ENCODE results near the gene KMT2A. TPM values are rescaled to one million over a fixed set of nuclear protein-coding genes. Genes with fewer than 3 reads are reported as not detected.
"Not testable (repeated sequence)": the region's sequence is repeated elsewhere in the genome, so short reads cannot be mapped to it uniquely, and the experiment has no call there.

The KMT2A gene
- total RNA-seq, 2 experiments from 2014 or later = 93.4 to 102 TPM

DNA sequence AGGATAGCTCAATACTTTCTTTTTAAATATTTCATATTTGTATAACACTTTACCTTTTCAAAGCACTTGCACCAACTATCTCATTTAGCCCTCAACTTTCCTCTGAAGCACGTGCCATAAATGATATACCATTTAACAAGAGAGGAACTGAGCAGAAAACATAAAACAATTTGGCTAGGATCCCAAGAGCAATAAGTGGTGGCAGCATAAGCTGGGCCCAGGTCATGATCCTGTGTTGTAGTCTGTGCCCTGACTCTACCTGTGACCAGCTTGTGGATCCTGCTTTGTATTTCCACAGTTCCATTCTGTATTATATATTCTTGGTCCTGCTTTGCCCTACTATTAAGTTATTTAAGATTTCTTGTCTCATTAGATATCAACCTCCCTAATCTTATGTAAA lies 23.4 kb upstream of the KMT2A start:
- H3K36me3 Mint-ChIP-seq (ENCODE audit: low read depth) = peaks cover 30% of the 10 kb centered on the region
- peak overlapping the region; percentile 16 for H3K27ac Mint-ChIP-seq
- H3K9me3 Mint-ChIP-seq = no peaks in the 10 kb centered on the region
- H3K27me3 Mint-ChIP-seq = no peaks in the 10 kb centered on the region
- H3K4me3 Mint-ChIP-seq = no peak overlapping the region
- CTCF ChIA-PET = interaction anchor here (0.8 to 2.5 kb wide), 6 partner anchors 10 to 63 kb away, joined by 3 to 11 read pairs (median 3); no protein-coding TSS in a partner anchor
- DNase-seq = no peak
- peaks cover 5% of the 10 kb centered on the region for H3K4me1 Mint-ChIP-seq
- POLR2A ChIA-PET = interaction anchor here (1.0 kb wide), 1 partner anchor 15 kb away, joined by 3 read pairs; no protein-coding TSS in a partner anchor

DNA sequence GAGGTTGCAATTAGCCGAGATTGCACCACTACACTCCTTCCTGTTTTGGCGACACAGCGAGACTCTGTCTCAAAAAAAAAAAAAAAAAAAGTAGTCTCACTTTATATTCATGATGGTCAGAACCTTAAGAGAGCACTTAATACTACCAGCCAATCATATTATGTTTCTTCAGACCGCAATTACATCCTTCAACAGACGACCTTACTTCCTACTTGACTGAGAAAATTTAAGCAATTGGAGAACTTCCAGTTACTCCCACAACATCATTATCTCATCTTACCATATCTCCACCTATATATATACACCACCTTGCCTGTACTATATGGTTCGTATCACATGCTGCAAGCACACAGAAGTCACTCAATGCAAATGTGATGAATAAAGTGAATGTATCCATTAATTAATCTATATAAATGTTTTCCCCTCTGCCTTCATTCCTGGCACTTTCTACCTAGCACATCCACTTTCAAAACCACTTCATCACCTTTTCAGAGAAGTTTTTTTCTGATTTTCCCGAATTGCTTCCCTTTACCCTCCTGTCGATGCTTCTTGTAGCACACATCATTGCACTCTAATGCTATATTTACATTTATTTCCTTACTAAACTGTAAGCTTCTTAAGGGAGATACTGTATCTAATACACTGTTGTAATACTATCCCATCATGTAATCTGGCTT lies 21.1 kb upstream of the KMT2A start:
- ChIA-PET POLR2A (interaction anchor here (0.6 kb wide), 1 partner anchor 154 kb away, joined by 5 read pairs; no protein-coding TSS in a partner anchor), CTCF (interaction anchor here (0.6 to 1.7 kb wide), 5 partner anchors 9 to 359 kb away, joined by 3 to 4 read pairs (median 3); partner anchors contain the start of gene SCN4B)
- peaks cover 15% of the 10 kb centered on the region for H3K36me3 Mint-ChIP-seq (ENCODE audit: low read depth)
- no peak overlapping the region for H3K27ac Mint-ChIP-seq
- no peaks in the 10 kb centered on the region for H3K27me3 Mint-ChIP-seq
- peaks cover 1% of the 10 kb centered on the region for H3K4me1 Mint-ChIP-seq
- no peak for DNase-seq
- no peaks in the 10 kb centered on the region for H3K9me3 Mint-ChIP-seq
- no peak overlapping the region for H3K4me3 Mint-ChIP-seq

DNA sequence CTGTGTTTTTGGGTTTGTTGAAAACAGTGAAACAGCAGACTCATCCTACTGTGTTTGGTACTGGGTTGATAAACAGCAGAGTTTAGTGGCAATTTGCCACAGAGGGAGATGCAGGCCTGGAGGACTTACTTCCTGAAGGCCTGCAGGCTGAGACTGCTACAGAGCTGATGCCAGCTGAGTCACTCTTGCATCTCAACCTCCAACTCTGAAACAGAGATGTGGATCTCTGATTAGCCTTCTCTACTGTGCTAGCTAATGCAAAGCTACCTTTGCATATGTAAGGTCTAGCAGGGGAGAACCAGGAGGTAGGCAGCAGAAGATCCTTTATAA lies 20.6 kb upstream of the KMT2A start:
- CTCF ChIA-PET = interaction anchor here (0.6 to 1.7 kb wide), 6 partner anchors 9 to 359 kb away, joined by 3 to 4 read pairs (median 4); partner anchors contain the start of gene SCN4B
- Mint-ChIP-seq H3K27me3 (no peaks in the 10 kb centered on the region), H3K4me1 (peaks cover 1% of the 10 kb centered on the region), H3K4me3 (no peak overlapping the region), H3K27ac (no peak overlapping the region), H3K36me3 (ENCODE audit: low read depth) (peaks cover 11% of the 10 kb centered on the region), H3K9me3 (no peaks in the 10 kb centered on the region)
- peak; percentile 42 for DNase-seq
- POLR2A ChIA-PET = no interaction called here

DNA sequence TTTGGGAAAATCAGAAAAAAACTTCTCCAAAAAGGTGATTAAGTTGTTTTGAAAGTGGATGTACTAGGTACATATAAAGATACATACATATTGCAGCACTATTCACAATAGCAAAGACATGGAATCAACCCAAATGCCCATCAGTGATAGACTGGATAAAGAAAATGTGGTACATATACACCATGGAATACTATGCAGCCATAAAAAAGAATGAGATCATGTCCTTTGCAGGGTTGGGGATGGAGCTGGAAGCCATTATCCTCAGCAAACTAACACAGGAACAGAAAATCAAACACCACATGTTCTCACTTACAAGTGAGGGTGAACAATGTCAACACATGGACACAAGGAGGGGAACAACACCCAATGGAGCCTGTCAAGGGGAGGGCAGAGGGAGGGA lies 19.4 kb upstream of the KMT2A start:
- H3K4me1 Mint-ChIP-seq; DNase-seq; H3K27me3 Mint-ChIP-seq; H3K9me3 Mint-ChIP-seq; H3K4me3 Mint-ChIP-seq; H3K27ac Mint-ChIP-seq; H3K36me3 Mint-ChIP-seq (ENCODE audit: low read depth): not testable (repeated sequence)
- CTCF ChIA-PET = interaction anchor here (0.9 to 1.7 kb wide), 4 partner anchors 10 to 371 kb away, joined by 3 to 7 read pairs (median 4); no protein-coding TSS in a partner anchor
- POLR2A ChIA-PET = interaction anchor here (0.5 kb wide), 1 partner anchor 375 kb away, joined by 5 read pairs; no protein-coding TSS in a partner anchor

DNA sequence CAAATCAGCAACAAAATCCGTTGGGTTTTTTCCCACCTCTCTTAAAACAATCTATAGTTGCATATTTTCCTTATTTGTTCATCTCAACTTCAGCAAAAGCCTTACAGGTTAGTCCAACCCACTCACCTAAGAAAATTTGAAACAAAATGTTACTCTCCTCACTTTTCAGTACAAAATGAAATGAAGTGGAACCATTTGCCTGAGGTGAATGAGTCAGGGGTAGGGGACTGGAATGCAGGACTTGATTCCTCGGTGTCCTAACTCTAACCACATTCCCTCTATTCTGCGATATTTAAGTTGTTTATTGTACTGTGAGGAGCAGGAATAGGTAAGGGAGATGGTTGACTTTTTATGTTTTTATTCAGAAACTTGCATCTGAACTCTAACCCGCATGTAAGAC lies 18.5 kb upstream of the KMT2A start:
- H3K4me1 Mint-ChIP-seq = peaks cover 1% of the 10 kb centered on the region
- no peaks in the 10 kb centered on the region for H3K27me3 Mint-ChIP-seq
- no peak overlapping the region for H3K4me3 Mint-ChIP-seq
- no peak for DNase-seq
- no peak overlapping the region for H3K27ac Mint-ChIP-seq
- H3K9me3 Mint-ChIP-seq = no peaks in the 10 kb centered on the region
- peaks cover 7% of the 10 kb centered on the region for H3K36me3 Mint-ChIP-seq (ENCODE audit: low read depth)
- ChIA-PET POLR2A (no interaction called here), CTCF (interaction anchor here (0.9 to 1.7 kb wide), 2 partner anchors 11 to 370 kb away, joined by 3 to 7 read pairs; no protein-coding TSS in a partner anchor)

DNA sequence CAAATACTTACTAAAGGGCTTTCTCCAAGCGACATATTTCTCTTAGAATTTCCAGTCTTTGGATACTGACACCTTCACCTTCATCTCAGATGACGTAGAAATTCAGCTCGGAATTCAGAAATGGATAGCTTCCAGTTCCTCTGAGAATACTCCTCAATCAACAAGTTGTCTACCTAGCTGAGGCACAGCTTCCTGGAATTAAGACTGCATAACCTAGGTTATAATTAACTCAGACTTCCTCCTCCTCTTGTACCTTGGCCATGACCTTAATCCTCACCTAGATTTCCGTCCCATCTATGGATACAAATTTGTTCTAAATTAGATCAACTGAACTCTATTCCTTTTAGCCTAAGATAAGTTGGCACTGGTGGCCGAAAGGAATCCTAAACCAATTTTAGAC lies 17.5 kb upstream of the KMT2A start:
- POLR2A ChIA-PET = no interaction called here
- CTCF ChIA-PET = interaction anchor here (0.5 to 2.1 kb wide), 5 partner anchors 9 to 24 kb away, joined by 3 to 7 read pairs (median 3); partner anchors contain the start of gene ATP5MG

DNA sequence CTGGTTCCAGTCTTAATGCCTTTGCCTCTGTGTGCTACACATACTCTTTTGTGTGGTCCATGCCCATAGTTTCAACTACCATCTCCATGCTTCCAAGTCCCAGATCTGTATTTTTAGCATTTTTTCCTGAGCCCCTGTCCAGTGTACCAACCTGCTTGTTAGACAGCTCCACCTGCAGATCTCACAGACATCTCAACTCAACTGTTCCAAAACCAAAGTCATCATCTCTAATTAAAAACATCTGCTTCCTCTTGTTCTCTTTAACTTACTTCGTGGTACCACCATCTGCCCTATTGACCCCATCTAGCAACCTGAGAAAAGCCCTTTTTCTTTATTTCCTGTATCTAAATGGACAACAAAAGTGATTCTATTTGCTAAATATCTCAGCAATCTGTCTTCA lies 8.6 kb upstream of the KMT2A start:
- DNase-seq = no peak
- POLR2A ChIA-PET = no interaction called here
- CTCF ChIA-PET = interaction anchor here (0.6 to 1.8 kb wide), 4 partner anchors 9 to 673 kb away, joined by 3 to 6 read pairs (median 4); no protein-coding TSS in a partner anchor
- H3K4me1 Mint-ChIP-seq = peaks cover 8% of the 10 kb centered on the region
- H3K36me3 Mint-ChIP-seq (ENCODE audit: low read depth) = no peaks in the 10 kb centered on the region
- no peak overlapping the region for H3K27ac Mint-ChIP-seq
- H3K27me3 Mint-ChIP-seq = peaks cover 6% of the 10 kb centered on the region
- H3K9me3 Mint-ChIP-seq = no peaks in the 10 kb centered on the region
- no peak overlapping the region for H3K4me3 Mint-ChIP-seq

More for the DNA sequence above, 17.5 kb upstream of the KMT2A start:
- Mint-ChIP-seq H3K36me3 (ENCODE audit: low read depth) (peaks cover 2% of the 10 kb centered on the region), H3K27me3 (no peaks in the 10 kb centered on the region), H3K4me3 (no peak overlapping the region), H3K9me3 (no peaks in the 10 kb centered on the region), H3K27ac (no peak overlapping the region), H3K4me1 (peaks cover 1% of the 10 kb centered on the region)
- DNase-seq = no peak

DNA sequence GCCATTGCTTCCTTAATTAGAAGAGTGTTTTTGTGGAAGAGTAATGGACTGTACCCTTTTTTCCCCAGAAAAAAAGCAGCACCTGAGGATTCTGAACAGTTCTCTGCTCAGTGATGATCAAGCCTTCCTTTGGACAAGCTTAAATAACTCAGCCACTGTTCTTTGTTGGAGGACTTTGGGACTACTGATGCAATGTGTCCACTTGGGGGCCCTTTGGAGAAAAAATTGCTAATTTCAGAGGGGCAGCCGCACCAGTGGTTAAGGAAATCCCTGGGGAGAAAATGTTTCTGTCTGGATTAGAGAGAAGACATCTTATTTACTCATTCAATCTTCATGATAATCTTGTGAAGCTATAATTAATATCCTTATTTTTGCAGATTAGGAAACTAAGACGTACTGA lies 5.3 kb upstream of the KMT2A start:
- no peaks in the 10 kb centered on the region for H3K36me3 Mint-ChIP-seq (ENCODE audit: low read depth)
- POLR2A ChIA-PET = no interaction called here

DNA sequence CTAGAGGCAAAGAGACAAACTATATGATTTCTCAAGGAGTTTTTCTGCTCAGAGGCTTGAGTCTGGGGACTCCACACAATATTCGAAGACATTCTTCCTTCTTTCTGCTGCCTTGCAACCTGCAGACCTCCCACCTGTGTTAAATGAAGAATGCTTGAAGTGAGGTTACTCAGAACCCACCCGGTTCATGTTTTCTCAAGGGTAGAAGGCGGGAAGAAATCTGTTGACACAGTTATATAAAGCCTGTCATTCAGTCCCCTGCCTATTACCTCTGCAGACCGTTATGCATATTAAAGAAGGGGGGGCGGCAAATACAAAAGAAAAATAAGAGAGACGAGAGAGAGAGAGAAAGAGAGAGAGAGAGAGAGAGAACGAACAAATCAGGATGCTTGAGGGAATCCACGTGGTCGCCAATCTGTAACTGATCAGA lies 2.2 kb upstream of the KMT2A start:
- peak overlapping the region; percentile 85 for H3K4me3 Mint-ChIP-seq
- no peaks in the 10 kb centered on the region for H3K9me3 Mint-ChIP-seq
- ChIA-PET POLR2A (interaction anchor here (0.7 to 1.0 kb wide), 3 partner anchors 225 to 250 kb away, joined by 3 to 4 read pairs (median 4); no protein-coding TSS in a partner anchor), CTCF (interaction anchor here (0.7 to 2.4 kb wide), 6 partner anchors 11 to 75 kb away, joined by 3 to 8 read pairs (median 4); no protein-coding TSS in a partner anchor)
- peaks cover 4% of the 10 kb centered on the region for H3K36me3 Mint-ChIP-seq (ENCODE audit: low read depth)
- no peak for DNase-seq
- peaks cover 19% of the 10 kb centered on the region for H3K4me1 Mint-ChIP-seq
- H3K27me3 Mint-ChIP-seq = no peaks in the 10 kb centered on the region
- H3K27ac Mint-ChIP-seq = peak overlapping the region; percentile 96

More for the DNA sequence above, 5.3 kb upstream of the KMT2A start:
- H3K9me3 Mint-ChIP-seq = no peaks in the 10 kb centered on the region
- H3K27ac Mint-ChIP-seq = no peak overlapping the region
- H3K4me3 Mint-ChIP-seq = no peak overlapping the region
- peaks cover 6% of the 10 kb centered on the region for H3K27me3 Mint-ChIP-seq
- no peak for DNase-seq
- H3K4me1 Mint-ChIP-seq = peaks cover 22% of the 10 kb centered on the region
- CTCF ChIA-PET = interaction anchor here (1.1 to 2.2 kb wide), 4 partner anchors 9 to 22 kb away, joined by 3 to 5 read pairs (median 4); no protein-coding TSS in a partner anchor

DNA sequence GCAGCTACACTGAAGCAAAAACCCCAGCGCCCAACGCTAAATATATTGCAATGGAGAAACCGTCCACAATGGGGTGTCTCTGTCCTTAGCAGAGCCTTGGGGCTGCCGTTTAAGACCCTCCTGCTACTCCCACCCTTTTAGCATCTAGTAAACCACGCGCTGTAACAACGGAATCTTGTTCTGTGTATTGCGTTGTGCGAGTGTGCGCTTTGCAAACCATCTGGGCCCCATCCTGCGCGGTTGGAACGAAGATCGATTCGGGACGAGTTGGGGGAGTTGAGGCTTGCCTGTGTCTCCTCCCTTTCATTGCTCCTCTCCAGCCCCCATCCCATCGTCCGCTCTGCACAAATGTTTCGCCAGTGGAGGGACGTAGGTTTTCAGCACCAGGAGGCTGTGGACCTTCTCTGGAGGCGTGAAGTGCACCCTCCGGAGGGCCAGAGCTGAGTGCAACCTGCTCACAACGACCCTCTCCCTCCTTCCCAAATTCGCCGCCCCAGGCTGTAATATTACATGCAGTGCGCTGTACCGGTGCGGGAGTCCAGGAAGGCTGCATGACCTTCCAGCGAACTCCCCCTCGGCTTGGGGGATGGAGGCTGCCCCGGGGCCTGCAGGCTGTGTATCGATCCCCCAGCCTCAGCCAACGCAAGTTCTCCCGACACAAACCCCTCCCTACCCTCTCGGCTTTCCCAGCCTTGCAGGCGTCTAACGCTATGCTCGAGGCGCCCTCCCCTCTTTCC lies 1.6 kb upstream of the KMT2A start:
- peak; percentile 74 for DNase-seq
- POLR2A ChIA-PET = interaction anchor here (0.5 to 1.0 kb wide), 6 partner anchors 28 to 251 kb away, joined by 3 to 4 read pairs (median 3); no protein-coding TSS in a partner anchor
- Mint-ChIP-seq H3K4me3 (peak overlapping the region; percentile 85), H3K36me3 (ENCODE audit: low read depth) (peaks cover 8% of the 10 kb centered on the region), H3K27me3 (no peaks in the 10 kb centered on the region), H3K9me3 (no peaks in the 10 kb centered on the region), H3K4me1 (peaks cover 25% of the 10 kb centered on the region), H3K27ac (peak overlapping the region; percentile 96)
- CTCF ChIA-PET = interaction anchor here (0.6 to 2.4 kb wide), 11 partner anchors 10 to 75 kb away, joined by 3 to 8 read pairs (median 3); no protein-coding TSS in a partner anchor

DNA sequence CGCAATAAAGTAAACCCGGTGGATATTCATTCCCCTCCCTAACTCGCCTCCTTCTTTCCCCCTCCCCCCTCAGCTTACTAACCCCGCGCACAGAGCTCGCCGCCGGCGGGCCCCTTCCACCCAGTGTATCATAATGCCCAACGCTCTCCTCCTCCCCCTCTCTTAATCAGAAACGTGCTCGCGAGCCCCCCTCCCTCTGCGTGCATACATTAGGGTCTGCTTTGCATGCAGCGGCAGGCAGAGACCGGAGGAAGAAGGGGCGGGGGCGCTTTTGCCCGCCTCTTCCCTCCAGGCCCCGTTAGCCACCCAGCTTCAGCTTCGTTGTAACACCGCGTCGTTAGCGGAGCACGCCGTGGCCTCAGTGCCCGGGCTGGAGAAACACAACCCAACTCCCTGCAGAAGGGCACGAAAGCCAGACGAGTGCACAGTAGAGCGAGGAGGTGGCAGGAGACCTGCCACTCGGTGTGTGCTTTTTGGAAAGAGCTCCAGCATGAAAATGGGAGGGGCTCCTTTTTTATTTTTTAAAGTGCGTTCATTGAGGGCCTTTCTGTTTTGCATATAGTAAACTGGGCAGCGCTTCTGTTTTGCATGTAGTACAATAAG lies 901 bp upstream of the KMT2A start:
- Mint-ChIP-seq H3K4me3 (peak overlapping the region; percentile 85), H3K27me3 (no peaks in the 10 kb centered on the region), H3K36me3 (ENCODE audit: low read depth) (peaks cover 13% of the 10 kb centered on the region), H3K27ac (peak overlapping the region; percentile 96), H3K4me1 (peaks cover 32% of the 10 kb centered on the region), H3K9me3 (no peaks in the 10 kb centered on the region)
- peak; percentile 70 for DNase-seq
- ChIA-PET CTCF (interaction anchor here (0.6 to 2.4 kb wide), 14 partner anchors 9 to 233 kb away, joined by 3 to 8 read pairs (median 4); no protein-coding TSS in a partner anchor), POLR2A (interaction anchor here (0.5 to 1.0 kb wide), 4 partner anchors 29 to 233 kb away, joined by 3 to 4 read pairs (median 3); no protein-coding TSS in a partner anchor)

DNA sequence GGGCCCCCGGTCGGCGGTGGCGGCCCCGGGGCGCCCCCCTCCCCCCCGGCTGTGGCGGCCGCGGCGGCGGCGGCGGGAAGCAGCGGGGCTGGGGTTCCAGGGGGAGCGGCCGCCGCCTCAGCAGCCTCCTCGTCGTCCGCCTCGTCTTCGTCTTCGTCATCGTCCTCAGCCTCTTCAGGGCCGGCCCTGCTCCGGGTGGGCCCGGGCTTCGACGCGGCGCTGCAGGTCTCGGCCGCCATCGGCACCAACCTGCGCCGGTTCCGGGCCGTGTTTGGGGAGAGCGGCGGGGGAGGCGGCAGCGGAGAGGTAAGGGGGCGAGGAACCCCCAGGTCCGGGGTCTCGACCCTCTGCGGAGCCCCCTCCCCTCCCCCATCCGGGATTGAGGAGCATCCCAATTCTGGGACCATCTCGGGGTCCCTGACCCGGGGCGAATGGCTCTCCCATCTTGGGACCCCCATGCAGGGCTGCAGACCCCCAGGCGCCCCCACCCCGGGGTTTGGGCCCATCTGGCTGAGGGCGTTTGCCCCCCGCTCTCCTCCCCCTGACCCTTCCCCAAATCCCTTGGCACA lies 431 bp downstream of the KMT2A start:
- peak; percentile 47 for DNase-seq
- Mint-ChIP-seq H3K9me3 (no peaks in the 10 kb centered on the region), H3K27ac (peak overlapping the region; percentile 95), H3K36me3 (ENCODE audit: low read depth) (peaks cover 19% of the 10 kb centered on the region), H3K27me3 (no peaks in the 10 kb centered on the region), H3K4me1 (peaks cover 45% of the 10 kb centered on the region), H3K4me3 (peak overlapping the region; percentile 98)
- ChIA-PET POLR2A (interaction anchor here (1.1 kb wide), 1 partner anchor 35 kb away, joined by 3 read pairs; no protein-coding TSS in a partner anchor), CTCF (interaction anchor here (0.6 to 1.2 kb wide), 3 partner anchors 11 to 38 kb away, joined by 3 to 8 read pairs (median 3); no protein-coding TSS in a partner anchor)

All from activated CD4-positive, alpha-beta T cell treated with anti-CD3 and anti-CD28 coated beads, Interleukin-2, amount 10 ng/mL, durations not matched to agents 7 days and 5 days (primary cell).